ENCODE results near the gene ACP5.
"Not testable (repeated sequence)": the region's sequence is repeated elsewhere in the genome, so short reads cannot be mapped to it uniquely, and the experiment has no call there.

Gene ACP5

DNA sequence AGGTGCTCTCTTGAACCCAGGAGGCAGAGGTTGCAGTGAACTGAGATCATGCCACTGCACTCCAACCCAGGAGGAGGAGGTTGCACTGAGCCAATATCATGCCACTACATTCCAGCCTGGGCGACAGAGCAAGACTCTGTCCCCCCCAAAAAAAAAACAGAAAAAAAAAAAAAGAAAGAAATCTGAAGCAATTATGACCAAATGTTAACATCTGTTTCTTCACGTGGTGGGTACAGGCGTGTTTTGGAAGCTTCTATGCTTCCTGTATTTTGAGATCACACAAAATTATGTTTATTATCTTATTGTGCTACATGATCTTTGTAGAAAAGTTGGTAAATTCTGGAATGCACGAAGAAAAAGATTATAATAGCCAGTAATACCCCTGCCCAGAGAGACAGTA, 2.7 kb upstream of the ACP5 start:
- DNase-seq (ENCODE audit: low read depth in 4 of 4, low spot score in 1 of 4), result no peak

DNA sequence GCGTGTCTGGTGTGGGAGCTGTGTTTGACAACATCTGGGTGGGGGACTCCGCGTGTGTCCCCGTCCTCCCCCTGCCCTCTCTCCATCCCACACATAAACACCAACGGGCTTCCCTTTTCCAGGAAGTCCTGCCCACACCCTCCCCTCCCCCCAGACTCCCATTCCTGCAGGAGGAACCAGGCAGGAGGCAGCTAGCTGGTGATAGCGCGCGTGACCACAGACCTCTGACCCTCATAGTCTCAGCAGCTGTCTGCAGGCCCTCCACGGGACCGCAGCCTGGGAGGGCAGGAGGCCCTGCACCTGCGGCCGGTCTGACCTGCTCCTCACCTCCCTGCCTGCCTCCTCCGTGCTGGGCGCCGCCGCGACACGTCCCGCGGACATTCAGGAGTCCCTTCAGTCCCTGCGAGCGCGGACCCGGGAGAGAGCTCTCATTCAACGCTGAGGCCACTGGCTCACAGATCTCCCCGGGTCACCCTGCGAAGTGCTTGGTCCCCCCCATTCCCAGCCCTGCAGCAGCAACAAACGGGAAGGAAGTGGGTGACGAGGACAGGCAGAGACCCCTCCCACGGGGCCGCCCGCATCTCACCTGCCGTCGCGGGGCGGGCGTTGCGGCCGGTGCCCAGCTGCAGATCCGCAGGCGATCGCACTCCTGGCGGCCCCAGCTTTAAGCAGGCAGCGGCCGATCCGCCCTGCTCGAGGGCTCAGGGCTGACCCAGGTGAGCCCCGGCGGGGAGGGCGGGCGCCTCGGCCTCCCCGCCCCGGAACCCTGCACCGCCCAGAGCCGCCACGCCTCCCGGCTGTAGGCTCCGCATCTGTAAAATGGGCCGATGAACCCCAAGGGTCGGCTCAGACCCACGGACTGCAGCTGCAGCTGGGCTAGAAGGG, 1.1 kb upstream of the ACP5 start:
- DNase-seq (ENCODE audit: low read depth in 4 of 4, low spot score in 1 of 4), result no peak

- DNase-seq (ENCODE audit: low read depth in 4 of 4, low spot score in 1 of 4), result no peak
Measured at GRCh38 chr19:11576227-11576626, 1.2 kb downstream of the ACP5 start.

- no peak for DNase-seq (ENCODE audit: low read depth in 4 of 4, low spot score in 1 of 4)
Measured at GRCh38 chr19:11574689-11575088, 2.8 kb downstream of the ACP5 start.

- not testable (repeated sequence) for DNase-seq (ENCODE audit: low read depth in 4 of 4, low spot score in 1 of 4)
Measured at GRCh38 chr19:11573763-11574162, 3.7 kb downstream of the ACP5 start.

DNA sequence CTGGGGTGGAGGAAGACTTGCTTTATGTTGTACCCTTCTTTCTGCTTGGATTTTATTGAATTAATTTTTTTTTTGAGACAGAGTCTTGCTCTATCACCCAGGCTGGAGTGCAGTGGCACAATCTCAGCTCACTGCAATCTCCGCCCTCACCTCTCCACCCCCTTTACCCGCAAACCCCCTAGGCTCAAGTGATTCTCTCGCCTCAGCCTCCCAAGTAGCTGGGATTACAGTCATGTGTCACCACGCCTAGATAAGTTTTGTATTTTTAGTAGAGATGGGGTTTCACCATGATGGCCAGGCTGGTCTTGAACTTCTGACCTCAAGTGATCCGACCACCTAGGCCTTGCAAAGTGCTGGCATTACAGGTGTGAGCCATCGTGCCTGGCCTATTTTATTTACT, 4.1 kb downstream of the ACP5 start:
- DNase-seq (ENCODE audit: low read depth in 4 of 4, low spot score in 1 of 4), result not testable (repeated sequence)

- DNase-seq (ENCODE audit: low read depth in 4 of 4, low spot score in 1 of 4), result no peak
Measured at GRCh38 chr19:11570039-11570462, 7.4 kb downstream of the ACP5 start.

GRCh38 chr19:11566164-11566563, 11.3 kb downstream of the ACP5 start:
- DNase-seq (ENCODE audit: low read depth in 4 of 4, low spot score in 1 of 4), result no peak

- not testable (repeated sequence) for DNase-seq (ENCODE audit: low read depth in 4 of 4, low spot score in 1 of 4)
Measured at GRCh38 chr19:11565649-11565980, 11.8 kb downstream of the ACP5 start.

DNA sequence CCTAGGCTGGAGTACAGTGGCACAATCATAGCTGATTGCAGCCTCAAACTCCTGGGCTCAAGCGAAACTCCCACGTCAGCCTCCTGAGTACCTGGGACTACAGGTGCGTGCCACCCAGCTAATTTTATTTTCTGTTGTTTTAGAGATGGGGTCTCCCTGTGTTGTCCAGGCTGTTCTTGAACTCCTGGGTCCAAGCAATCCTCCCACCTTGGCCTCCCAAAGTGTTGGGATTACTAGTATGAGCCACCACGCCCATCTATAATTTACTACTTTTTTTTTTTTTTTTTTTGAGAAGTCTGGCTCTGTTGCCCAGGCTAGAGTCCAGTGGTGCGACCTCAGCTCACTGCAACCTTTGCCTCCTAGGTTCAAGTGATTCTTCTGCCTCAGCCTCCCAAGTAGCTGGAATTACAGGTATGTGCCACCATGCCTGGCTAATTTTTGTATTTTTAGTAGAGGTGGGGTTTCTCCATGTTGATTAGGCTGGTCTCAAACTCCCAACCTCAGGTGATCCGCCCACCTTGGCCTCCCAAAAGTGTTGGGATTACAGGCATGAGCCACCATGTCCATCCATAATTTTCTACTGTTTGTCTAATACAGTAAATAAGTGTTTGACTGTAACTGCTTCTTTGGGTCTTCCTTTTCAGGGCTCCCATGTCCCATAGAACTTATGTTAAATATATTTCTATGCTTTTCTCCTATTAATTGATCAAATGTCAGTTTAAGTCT, 13.2 kb downstream of the ACP5 start:
- DNase-seq (ENCODE audit: low read depth in 4 of 4, low spot score in 1 of 4), result not testable (repeated sequence)

GRCh38 chr19:11563532-11563931, 13.9 kb downstream of the ACP5 start:
- no peak for DNase-seq (ENCODE audit: low read depth in 4 of 4, low spot score in 1 of 4)

GRCh38 chr19:11560404-11561051, 16.9 kb downstream of the ACP5 start:
- DNase-seq (ENCODE audit: low read depth in 4 of 4, low spot score in 1 of 4), result peak in 1 of 4 experiments; percentile 43

- peak; percentile 85 to 96 (median 96) for DNase-seq (ENCODE audit: low read depth in 4 of 4, low spot score in 1 of 4)
Measured at GRCh38 chr19:11558881-11559828, 18.3 kb downstream of the ACP5 start, which contains the start of gene ELOF1. Gene ELOF1 (minus strand): TSS chr19:11559230. CDS start chr19:11554347, 4,883 bp downstream.

DNA sequence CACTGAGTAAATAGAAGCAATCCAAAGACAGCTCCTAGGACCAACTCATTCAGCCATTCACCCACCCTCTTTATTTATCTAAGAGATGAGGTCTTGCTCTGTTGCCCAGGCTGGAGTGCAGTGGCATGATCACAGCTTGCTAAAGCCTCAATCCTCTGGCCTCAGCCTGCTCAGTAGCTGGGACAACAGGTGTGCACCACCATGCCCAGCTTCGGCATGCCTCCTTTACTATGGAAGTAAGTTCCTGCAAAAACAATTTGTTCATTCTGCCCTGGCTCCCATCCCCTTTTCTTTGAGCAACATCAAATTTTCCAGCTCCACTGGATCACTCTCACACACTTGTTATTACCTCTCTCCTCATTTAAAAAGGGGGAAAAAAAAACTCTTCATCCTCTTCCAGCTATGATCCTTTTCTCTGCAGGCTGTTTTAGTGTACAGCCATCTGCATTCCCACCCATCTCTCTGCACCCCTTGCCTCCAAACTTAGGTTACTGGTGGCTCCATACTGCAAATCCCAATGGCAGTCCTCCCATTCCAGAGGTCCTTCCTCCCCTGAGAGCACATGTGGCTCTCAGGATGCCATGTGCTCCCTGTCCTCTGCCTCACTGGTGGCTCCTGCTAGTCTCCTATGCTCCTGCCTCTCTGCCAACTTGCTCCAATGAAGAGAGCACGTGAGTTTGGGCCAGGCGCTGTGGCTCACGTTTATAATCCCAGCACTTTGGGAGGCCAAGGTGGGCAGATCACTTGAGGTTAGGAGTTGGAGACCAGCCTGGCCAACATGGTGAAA, 20.6 kb downstream of the ACP5 start:
- no peak for DNase-seq (ENCODE audit: low read depth in 4 of 4, low spot score in 1 of 4)

- DNase-seq (ENCODE audit: low read depth in 4 of 4, low spot score in 1 of 4), result no peak
Measured at GRCh38 chr19:11555246-11555645, 22.2 kb downstream of the ACP5 start.

GRCh38 chr19:11554160-11554559, 23.3 kb downstream of the ACP5 start:
- DNase-seq (ENCODE audit: low read depth in 4 of 4, low spot score in 1 of 4), result no peak

DNA sequence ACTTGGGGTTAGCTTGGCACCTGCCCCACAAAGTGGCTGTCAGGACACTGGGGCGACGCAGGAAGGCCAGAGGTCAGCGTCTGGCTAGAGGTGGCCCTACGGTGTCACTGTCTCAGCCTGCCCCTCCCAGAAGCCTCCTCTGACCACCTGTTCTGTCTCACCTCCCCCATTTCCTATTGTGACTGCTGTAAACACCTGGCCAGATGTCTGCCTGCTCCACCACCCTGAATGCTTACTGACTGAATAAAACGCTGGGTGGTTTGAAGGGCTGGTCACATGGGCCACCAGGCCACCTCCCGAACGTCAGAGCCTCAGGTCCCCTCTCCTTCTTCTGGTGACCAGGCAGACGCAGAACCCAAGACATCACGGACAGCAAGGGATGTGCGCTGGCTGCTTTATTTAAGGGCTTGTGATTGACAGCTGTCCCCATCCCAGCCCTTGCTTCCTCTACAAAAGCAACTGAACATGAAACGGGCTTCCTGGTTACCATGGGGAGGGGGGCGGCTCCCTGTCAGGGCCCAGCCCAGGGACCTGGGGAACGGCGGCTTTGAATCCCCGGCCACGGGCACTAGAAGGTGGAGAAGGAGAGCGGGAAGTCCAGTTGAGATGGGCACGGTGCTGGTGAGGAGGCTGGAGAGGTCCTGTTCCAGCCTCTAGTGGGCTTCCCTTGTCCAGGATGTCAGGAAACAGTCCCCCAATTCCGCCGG, 24.6 kb downstream of the ACP5 start:
- DNase-seq (ENCODE audit: low read depth in 4 of 4, low spot score in 1 of 4), result no peak

DNA sequence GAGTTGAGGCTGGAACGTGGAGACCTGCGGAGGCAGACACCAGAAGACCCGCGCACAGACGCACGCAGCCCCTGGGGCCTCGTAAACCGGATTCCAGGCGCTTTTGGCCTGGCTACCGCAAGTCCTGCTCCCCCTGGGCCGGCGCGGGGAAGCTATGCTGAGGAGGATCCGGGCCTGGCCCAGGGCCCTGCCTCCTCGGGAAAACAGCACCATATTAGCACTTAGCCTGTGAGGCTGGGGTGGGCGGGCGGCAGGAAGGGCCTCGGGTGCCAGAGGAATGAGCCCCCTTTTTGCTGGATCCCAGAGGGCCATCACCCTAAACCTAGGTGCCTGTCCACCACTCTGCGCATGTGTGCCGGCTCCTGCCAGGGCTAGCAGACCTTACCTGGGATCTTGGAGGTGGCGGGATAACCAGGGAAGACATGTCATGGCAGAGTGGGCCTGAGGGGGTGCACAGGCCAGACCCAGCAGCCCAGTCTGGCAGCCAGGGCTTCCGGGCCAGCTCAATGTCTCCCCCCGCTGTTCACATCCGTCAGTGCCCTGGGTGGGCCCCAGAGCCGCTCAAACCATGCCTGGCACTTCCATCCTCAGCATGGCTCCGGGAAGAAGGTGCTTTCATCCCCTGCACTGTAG, 25.7 kb downstream of the ACP5 start:
- no peak for DNase-seq (ENCODE audit: low read depth in 4 of 4, low spot score in 1 of 4)

- DNase-seq (ENCODE audit: low read depth in 4 of 4, low spot score in 1 of 4), result no peak
Measured at GRCh38 chr19:11550265-11550664, 27.2 kb downstream of the ACP5 start.

All from stimulated activated CD4-positive, alpha-beta T cell treated with anti-CD3 and anti-CD28 coated beads, Interleukin-1b, Interleukin-23, amount 100 ng/mL, for 24 hours (primary cell).